HS-5 (cell line): Measurements from ENCODE around the gene SRC.
"Not testable (repeated sequence)": the region's sequence is repeated elsewhere in the genome, so short reads cannot be mapped to it uniquely, and the experiment has no call there.

Experiments
- DNase-seq: peaks from one replicate; pipeline ENCODE4 v3.0.0-alpha.2; 2012; ENCODE audit warnings: low read depth

SRC gene

GRCh38 chr20:37363221-37364012, 17.5 kb downstream of the SRC start:
- DNase-seq = no peak

GRCh38 chr20:37364013-37364926, 18.3 kb downstream of the SRC start:
- DNase-seq = no peak

- DNase-seq = no peak
These were observed 19.0 kb downstream of the SRC start for GRCh38 chr20:37364927-37365272.

- DNase-seq = no peak
These were observed 20.1 kb downstream of the SRC start for GRCh38 chr20:37365760-37366638.

- no peak for DNase-seq
These were observed 20.8 kb downstream of the SRC start for GRCh38 chr20:37366743-37367142.

- DNase-seq = no peak
These were observed 23.9 kb downstream of the SRC start for GRCh38 chr20:37369846-37370245.

- not testable (repeated sequence) for DNase-seq
These were observed 25.9 kb downstream of the SRC start for GRCh38 chr20:37371845-37372244.

GRCh38 chr20:37372441-37372840, 26.5 kb downstream of the SRC start:
- no peak for DNase-seq

- no peak for DNase-seq
These were observed 27.2 kb downstream of the SRC start for GRCh38 chr20:37373020-37373598.

- no peak for DNase-seq
These were observed 29.3 kb downstream of the SRC start for GRCh38 chr20:37375227-37375626.

- DNase-seq = no peak
These were observed 30.4 kb downstream of the SRC start for GRCh38 chr20:37376324-37376723.

GRCh38 chr20:37376791-37377190, 30.9 kb downstream of the SRC start:
- no peak for DNase-seq

GRCh38 chr20:37377346-37378081, 31.6 kb downstream of the SRC start:
- no peak for DNase-seq

GRCh38 chr20:37378420-37378784, 32.5 kb downstream of the SRC start:
- DNase-seq = no peak

- DNase-seq = no peak
These were observed 33.1 kb downstream of the SRC start for GRCh38 chr20:37378785-37379598.

GRCh38 chr20:37379967-37380828, 34.3 kb downstream of the SRC start:
- DNase-seq = no peak

GRCh38 chr20:37380864-37381579, 35.1 kb downstream of the SRC start:
- no peak for DNase-seq

- no peak for DNase-seq
These were observed 35.9 kb downstream of the SRC start for GRCh38 chr20:37381621-37382471.
